Sigmoid colon (tissue), 7 donors: ENCODE data around the gene NUDT3. TPM values are rescaled to one million over a fixed set of nuclear protein-coding genes. Genes with fewer than 3 reads are reported as not detected.
"Not testable (repeated sequence)": the region's sequence is repeated elsewhere in the genome, so short reads cannot be mapped to it uniquely, and the experiment has no call there.

Experiments used
- DNase-seq: peaks from one replicate; pipeline ENCODE4 v3.0.0-alpha.2; 2019
- H3K27ac ChIP-seq, 4 donors: fragments of 200-600 bp; sonication (generic); one replicate each; pipeline ENCODE4 v1.5.1; 2016 to 2019; ENCODE audit warnings: mild to moderate bottlenecking in 1 of 4
- H3K27me3 ChIP-seq, 3 donors: fragments of 200-600 bp; sonication (generic); one replicate each; pipeline ENCODE4 v1.5.1; 2019; ENCODE audit warnings: mild to moderate bottlenecking in 1 of 3
- H3K36me3 ChIP-seq, 4 donors: fragments of 200-600 bp; sonication (generic); one replicate each; pipeline ENCODE4 v1.5.1; 2016 to 2019
- H3K4me1 ChIP-seq, 4 donors: fragments of 200-600 bp; sonication (generic); one replicate each; pipeline ENCODE4 v1.5.1; 2017 to 2019
- H3K4me3 ChIP-seq, 4 donors: fragments of 200-600 bp; sonication (generic); one replicate each; pipeline ENCODE4 v1.5.1; 2017 to 2019; ENCODE audit warnings: mild to moderate bottlenecking in 2 of 4, moderate library complexity in 1 of 4
- H3K9me3 ChIP-seq, 4 donors: fragments of 200-600 bp in 3 of 4; sonication (generic) in 3 of 4; one replicate each; pipeline versions ENCODE4 v1.5.1 to v1.6.1; 2013 to 2019
- EP300 ChIP-seq, 4 donors: sonication (generic); formaldehyde crosslinking; IDR thresholded peaks; one replicate each; pipeline ENCODE4 v1.6.1; 2017; ENCODE audit warnings: antibody characterized with exemption in 4 of 4
- POLR2A ChIP-seq, 2 donors: fragments of 450-650 bp; IDR thresholded peaks; one replicate each; pipeline ENCODE4 v1.6.1; 2016; ENCODE audit warnings: antibody characterized with exemption in 2 of 2, mild to moderate bottlenecking in 2 of 2, moderate library complexity in 2 of 2
- POLR2AphosphoS5 ChIP-seq, 4 donors: sonication (generic); formaldehyde crosslinking; IDR thresholded peaks; one replicate each; pipeline ENCODE4 v1.6.1; 2017; ENCODE audit warnings: antibody characterized with exemption in 4 of 4
- WGBS, 2 donors: extraction: QIAGEN DNeasy Blood & Tissue Kit; methylation state at CpG; one replicate each; pipeline ENCODE4 v1.1.7; 2013; 5-methylcytosine and 5-hydroxymethylcytosine counted together
- intact Hi-C: fragments of 100-400 bp; cut with DNase I; formaldehyde crosslinking; loops from one replicate; pipeline ENCODE4 v1.15.1; 2023
- polyA plus RNA-seq, 3 donors: library from polyadenylated mRNA; stranded (reverse); fragments of 200-250 nt; gene quantifications; one replicate each; pipeline ENCODE4 v1.2.3, GENCODE V29; 2013
- total RNA-seq, 4 donors: library from RNA; depleted of rRNA; stranded (reverse); fragments of >200 nt; gene quantifications; one replicate each; pipeline ENCODE4 v1.1.0, GENCODE V29; 2016
- TF ChIP-seq, protein P1 (sequence below), 4 experiments: fragments of 450-650 bp in 3 of 4; fragments of 200-600 bp in 1 of 4; IDR thresholded peaks; one replicate each; pipeline ENCODE4 v1.5.1; 2016 to 2019; ENCODE audit warnings: antibody characterized with exemption in 4 of 4, mild to moderate bottlenecking in 3 of 4, moderate library complexity in 2 of 4
- donor health status: healthy with polysubstance abuse.
- donor health status: Bipolar disorder and iron deficiency.
- donor health status: healthy.

The NUDT3 gene
- total and polyA plus RNA-seq, 7 donors: 6.0 to 45.7 (median 31.4) TPM

DNA sequence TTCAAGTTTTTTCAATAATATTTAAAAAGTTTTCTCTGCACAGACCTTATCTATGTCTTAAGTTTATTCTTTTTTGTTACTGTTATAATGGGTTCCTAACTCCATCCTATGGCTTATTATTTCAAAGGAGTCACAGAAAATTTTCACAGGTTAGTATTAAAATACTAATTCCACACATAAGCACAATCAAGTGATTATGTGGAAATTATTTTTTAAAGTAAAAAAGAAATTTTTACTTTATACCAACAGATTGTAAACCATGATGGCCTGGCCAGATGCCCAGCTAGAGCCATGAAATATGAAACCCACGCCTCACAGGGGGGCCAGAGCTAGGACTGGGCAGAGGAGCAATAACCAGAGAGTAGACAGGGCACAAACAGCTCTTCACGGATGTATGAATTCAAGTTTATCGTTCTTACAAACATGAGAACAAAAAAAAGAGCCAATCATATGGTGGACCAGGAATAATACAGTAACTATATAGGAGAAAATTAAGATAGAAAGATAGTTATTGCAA, 34.0 kb downstream of the NUDT3 start:
- no peak overlapping the region for H3K4me3 ChIP-seq
- TF ChIP-seq, protein P1, sequence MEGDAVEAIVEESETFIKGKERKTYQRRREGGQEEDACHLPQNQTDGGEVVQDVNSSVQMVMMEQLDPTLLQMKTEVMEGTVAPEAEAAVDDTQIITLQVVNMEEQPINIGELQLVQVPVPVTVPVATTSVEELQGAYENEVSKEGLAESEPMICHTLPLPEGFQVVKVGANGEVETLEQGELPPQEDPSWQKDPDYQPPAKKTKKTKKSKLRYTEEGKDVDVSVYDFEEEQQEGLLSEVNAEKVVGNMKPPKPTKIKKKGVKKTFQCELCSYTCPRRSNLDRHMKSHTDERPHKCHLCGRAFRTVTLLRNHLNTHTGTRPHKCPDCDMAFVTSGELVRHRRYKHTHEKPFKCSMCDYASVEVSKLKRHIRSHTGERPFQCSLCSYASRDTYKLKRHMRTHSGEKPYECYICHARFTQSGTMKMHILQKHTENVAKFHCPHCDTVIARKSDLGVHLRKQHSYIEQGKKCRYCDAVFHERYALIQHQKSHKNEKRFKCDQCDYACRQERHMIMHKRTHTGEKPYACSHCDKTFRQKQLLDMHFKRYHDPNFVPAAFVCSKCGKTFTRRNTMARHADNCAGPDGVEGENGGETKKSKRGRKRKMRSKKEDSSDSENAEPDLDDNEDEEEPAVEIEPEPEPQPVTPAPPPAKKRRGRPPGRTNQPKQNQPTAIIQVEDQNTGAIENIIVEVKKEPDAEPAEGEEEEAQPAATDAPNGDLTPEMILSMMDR (IDR thresholded peaks at IDR 0.05): no peak
- TF ChIP-seq EP300 (IDR thresholded peaks at IDR 0.05) (no peak), POLR2AphosphoS5 (IDR thresholded peaks at IDR 0.05) (no peak), POLR2A (IDR thresholded peaks at IDR 0.05) (no peak)
- peaks cover 0 to 34% (median 24%) of the 10 kb centered on the region in 4 donors for H3K4me1 ChIP-seq
- 36 to 60% methylated on average over 3 of the region's 3 CpGs for WGBS, 2 donors
- no peaks in the 10 kb centered on the region for H3K9me3 ChIP-seq
- H3K27ac ChIP-seq: no peak overlapping the region
- DNase-seq: no peak
- intact Hi-C loops: no loop called here
- no peaks in the 10 kb centered on the region for H3K36me3 ChIP-seq
- no peaks in the 10 kb centered on the region for H3K27me3 ChIP-seq

DNA sequence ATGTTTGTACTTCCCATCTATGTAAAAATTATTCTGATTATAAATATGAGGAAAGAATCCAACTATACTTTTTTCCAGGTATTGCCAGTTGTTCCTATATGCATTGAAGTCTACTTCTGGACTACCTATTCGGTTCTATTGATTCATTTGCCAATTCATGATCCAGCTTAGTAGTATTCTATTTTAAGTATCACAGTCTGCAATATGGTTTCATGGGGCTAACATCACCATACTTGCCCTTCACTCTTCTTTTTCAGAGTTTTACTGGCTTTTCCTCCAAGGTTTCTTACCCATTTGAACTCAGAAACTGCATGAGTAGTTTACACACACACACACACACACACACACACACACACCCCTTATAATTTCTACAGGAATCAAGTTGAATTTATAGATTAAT, 34.5 kb downstream of the NUDT3 start:
- intact Hi-C loops: no loop called here
- no peaks in the 10 kb centered on the region for H3K9me3 ChIP-seq
- H3K36me3 ChIP-seq: no peaks in the 10 kb centered on the region
- DNase-seq: no peak
- H3K27me3 ChIP-seq: no peaks in the 10 kb centered on the region
- no peak overlapping the region for H3K4me3 ChIP-seq
- H3K27ac ChIP-seq: no peak overlapping the region
- TF ChIP-seq EP300 (IDR thresholded peaks at IDR 0.05) (no peak), POLR2AphosphoS5 (IDR thresholded peaks at IDR 0.05) (no peak)
- TF ChIP-seq, protein P1 (IDR thresholded peaks at IDR 0.05): no peak
- peaks cover 0 to 33% (median 20%) of the 10 kb centered on the region in 4 donors for H3K4me1 ChIP-seq
- 90% methylated on average over 1 of the region's 1 CpG for WGBS, 2 donors

DNA sequence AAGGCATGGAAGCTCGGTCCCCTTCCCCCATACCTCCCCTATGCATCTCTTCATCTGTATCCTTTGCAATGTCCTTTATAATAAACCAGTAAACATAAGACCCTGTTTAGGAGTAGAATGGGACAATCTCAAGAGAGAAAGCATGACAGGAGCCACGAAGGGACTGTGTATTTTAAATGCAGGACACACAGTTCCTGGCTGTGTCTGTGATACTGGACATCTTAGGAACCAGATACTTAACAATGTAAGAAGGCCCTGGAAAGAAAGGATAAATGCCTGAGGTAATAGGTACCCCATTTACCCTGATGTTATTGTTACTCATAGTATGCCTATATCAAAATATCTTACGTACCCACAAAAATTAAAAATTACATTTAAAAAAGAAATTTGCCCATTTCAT, 36.6 kb downstream of the NUDT3 start:
- WGBS, 2 donors: 84 to 87% methylated on average over 3 of the region's 3 CpGs

DNA sequence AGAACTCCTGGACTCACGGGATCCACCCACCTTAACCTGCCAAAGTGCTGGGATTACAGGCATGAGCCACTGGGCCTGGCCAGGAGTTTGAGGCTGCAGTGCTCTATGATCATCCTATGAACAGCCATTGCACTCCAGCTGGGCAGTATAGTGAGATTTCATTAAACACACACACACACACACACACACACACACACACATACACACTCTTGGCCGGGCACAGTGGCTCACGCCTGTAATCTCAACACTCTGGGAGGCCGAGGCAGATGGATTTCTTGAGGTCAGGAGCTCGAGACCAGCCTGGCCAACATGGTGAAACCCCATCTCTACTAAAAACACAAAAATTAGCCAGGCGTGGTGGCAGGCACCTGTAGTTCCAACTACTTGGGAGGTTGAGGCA, 38.2 kb downstream of the NUDT3 start:
- WGBS, 2 donors: 93 to 96% methylated on average over 6 of the region's 6 CpGs
- H3K27ac ChIP-seq, H3K9me3 ChIP-seq, H3K36me3 ChIP-seq, DNase-seq, intact Hi-C loops, H3K27me3 ChIP-seq, H3K4me3 ChIP-seq: not testable (repeated sequence)
- peaks cover 0 to 35% (median 25%) of the 10 kb centered on the region in 4 donors for H3K4me1 ChIP-seq

More for the DNA sequence above, 36.6 kb downstream of the NUDT3 start:
- intact Hi-C loops: no loop called here
- Histone ChIP-seq H3K27me3 (no peaks in the 10 kb centered on the region), H3K27ac (no peak overlapping the region), H3K9me3 (no peaks in the 10 kb centered on the region), H3K36me3 (no peaks in the 10 kb centered on the region), H3K4me1 (peaks cover 0 to 34% (median 27%) of the 10 kb centered on the region in 4 donors), H3K4me3 (no peak overlapping the region)
- TF ChIP-seq POLR2AphosphoS5 (IDR thresholded peaks at IDR 0.05) (no peak), POLR2A (IDR thresholded peaks at IDR 0.05) (no peak), EP300 (IDR thresholded peaks at IDR 0.05) (no peak)
- TF ChIP-seq, protein P1 (IDR thresholded peaks at IDR 0.05): no peak
- no peak for DNase-seq

DNA sequence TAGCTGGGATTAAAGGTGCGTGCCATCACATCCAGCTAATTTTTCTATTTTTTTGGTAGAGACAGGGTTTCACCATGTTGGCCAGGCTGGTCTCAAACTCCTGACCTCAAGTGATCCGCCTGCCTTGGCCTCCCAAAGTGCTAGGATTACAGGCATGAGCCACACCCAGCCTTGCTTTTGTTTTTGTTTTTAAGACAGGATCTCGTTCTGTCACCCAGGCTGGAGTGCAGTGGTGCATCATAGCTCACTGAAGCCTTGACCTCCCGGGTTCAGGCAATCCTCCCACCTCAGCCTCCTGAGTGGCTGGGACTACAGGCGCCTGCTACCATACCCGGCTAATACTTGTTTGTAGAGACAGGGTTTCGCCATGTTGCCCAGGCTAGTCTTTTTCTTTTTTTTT, 38.9 kb downstream of the NUDT3 start:
- peaks cover 0 to 28% (median 18%) of the 10 kb centered on the region in 4 donors for H3K4me1 ChIP-seq
- H3K27ac ChIP-seq, intact Hi-C loops, H3K27me3 ChIP-seq, DNase-seq, H3K9me3 ChIP-seq, H3K36me3 ChIP-seq, H3K4me3 ChIP-seq: not testable (repeated sequence)
- 88 to 91% methylated on average over 7 of the region's 7 CpGs for WGBS, 2 donors

DNA sequence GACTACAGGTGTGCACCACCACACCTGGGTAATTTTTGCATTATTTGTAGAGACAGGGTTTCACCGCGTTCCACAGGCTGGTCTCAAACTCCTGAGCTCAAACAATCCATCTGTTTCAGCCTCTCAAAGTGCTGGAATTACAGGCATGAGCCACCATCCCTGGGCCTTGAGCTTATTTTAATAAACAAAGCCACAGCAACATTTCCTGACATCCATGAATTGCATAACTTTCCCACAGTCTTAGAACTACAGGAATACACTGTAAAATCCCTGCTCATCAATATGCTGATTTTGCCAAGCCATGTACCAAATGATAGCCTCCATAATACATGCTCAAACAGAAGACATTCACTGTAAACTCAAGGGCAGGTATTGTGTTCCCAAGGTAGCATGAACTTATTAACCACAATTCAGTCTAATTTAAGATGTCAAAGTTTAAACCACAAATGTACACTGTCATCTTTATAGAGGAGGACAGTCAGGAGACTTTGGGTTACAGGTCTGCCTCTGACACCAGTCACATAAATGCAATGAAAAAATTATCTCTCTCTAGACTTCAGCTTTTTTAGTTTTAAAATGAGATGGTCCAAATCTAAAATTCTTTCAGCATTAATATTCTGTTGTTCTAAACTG, 40.0 kb downstream of the NUDT3 start:
- Histone ChIP-seq H3K27me3 (no peaks in the 10 kb centered on the region), H3K4me3 (no peak overlapping the region), H3K4me1 (peaks cover 0 to 25% (median 13%) of the 10 kb centered on the region in 4 donors), H3K27ac (no peak overlapping the region), H3K36me3 (no peaks in the 10 kb centered on the region), H3K9me3 (no peaks in the 10 kb centered on the region)
- intact Hi-C loops: no loop called here
- TF ChIP-seq EP300 (IDR thresholded peaks at IDR 0.05): no peak
- no peak for DNase-seq
- WGBS, 2 donors: 79 to 81% methylated on average over 2 of the region's 2 CpGs
